Fibroblast of skin of left biceps (primary cell): ENCODE measurements around the gene SLC30A2.

Experiments used
- DNase-seq, 2 experiments: peaks; one replicate each; pipeline ENCODE4 v3.0.0-alpha.2; 2013; ENCODE audit warnings: low read depth in 2 of 2

Gene SLC30A2

DNA sequence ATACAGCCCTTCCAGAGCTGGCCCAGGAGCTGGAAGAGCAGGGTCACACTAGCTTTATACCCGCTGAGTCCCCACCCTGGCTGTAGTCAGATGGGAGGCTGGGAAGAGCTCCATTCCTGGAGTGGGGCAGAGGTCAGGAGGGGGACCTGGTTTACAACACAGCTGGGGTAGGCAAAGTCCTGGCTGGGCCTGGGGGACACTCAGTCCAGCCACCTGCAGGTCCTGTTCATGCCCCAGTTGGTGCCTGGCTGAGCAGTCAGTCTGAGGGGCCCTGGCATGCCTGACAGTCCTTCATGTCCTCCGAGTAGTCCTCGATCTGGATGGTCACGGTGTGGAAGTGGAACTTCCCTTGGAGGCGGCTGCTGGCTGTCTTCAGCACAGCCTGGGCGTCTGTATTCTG is 7.0 kb downstream of the SLC30A2 start:
- DNase-seq: no peak

DNA sequence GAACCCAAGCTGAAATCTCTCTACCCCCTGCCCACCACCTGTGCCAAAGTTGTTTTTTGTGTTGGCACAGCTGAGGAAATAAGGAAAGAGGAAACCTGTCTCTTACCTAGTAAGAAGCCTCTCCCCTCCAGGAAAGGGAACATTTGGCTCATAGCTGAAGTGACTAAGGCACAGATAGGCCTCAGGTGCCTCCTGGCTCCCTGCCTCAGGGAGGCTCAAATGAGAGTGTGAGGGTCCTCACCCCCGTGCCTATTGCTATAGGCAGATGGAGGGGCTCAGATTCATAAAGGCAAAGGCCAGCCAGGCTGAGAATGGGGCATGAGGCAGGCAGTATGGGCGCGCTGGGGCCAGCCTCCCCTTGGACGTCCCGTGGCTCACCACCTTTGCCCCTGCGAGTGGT is 7.4 kb downstream of the SLC30A2 start:
- no peak for DNase-seq

- no peak for DNase-seq
Observed at GRCh38 chr1:26037904-26038303, 8.0 kb downstream of the SLC30A2 start.

GRCh38 chr1:26036756-26037281 is 9.1 kb downstream of the SLC30A2 start:
- DNase-seq: no peak

- no peak for DNase-seq
Observed at GRCh38 chr1:26035959-26036755, 9.8 kb downstream of the SLC30A2 start.

DNA sequence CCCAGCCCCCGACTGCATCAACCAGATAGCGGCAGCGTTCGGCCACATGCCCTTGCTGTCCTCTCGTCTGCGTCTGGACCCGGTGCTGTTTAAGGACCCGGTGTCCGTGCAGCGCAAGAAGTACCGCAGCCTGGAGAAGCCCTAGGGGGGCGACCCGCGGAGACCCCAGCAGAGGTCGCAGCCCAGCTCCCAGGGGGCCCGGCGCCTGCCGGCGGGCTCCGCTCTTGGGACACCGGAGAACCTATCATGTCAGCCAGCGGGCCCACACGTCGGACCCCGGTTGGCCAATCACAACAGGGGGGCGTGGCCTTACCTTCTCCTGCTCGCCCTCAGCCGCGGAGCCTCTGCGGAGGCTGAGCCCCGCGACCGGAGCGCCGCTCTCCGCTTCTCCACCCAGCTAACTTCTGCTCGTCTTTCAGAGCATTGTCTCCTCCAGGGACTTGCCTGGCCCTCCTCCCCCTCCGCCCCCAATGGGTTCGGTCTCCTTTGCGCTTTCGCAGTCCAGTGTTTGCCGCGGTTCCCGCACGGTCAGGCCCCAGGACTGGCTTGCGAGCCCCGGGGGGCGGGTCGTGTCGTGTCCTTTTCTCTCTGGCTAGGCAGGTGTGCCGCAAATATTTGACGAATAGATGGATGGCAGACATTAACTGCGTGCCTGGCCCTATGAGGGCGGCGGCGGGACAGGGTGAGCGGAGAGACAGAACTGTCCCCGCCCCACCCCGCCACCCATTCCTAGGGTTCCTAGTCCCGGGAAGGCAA is 10.5 kb downstream of the SLC30A2 start:
- DNase-seq: peak; percentile 66 to 69

DNA sequence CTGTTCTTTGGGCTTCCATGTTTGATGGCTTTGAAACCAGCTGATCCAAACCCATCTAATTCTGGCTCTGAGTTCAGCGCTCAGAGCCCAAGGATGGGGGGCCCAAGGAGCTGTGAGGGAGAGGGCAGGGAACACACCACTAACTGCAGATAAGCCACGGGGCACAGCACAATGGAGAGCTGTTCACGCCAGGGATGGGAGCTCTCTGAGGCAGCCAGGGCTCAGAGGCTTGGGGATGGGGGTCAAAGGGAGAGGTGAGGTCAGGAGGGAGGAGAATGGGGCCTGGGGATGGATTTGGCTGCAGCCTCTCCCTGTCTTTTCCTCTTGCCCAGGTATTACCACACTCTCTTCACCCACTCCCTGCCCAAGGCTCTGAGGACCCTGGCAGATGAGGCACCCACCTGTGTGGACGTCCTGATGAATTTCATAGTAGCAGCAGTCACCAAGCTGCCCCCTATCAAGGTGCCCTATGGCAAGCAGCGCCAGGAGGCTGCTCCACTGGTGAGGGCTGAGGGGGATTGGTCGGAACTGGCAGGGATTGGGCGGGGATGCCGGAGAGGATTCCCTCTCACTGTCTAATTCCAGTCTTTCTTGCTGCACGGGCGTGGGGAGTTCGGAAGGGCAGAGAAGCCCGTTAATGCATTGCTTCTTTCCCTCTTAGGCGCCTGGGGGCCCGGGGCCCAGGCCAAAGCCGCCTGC is 11.3 kb downstream of the SLC30A2 start:
- no peak for DNase-seq

GRCh38 chr1:26032656-26033357 is 13.1 kb downstream of the SLC30A2 start:
- no peak for DNase-seq

GRCh38 chr1:26031611-26032220 is 14.2 kb downstream of the SLC30A2 start:
- DNase-seq: no peak

GRCh38 chr1:26031196-26031595 is 14.7 kb downstream of the SLC30A2 start:
- DNase-seq: no peak

- no peak for DNase-seq
Observed at GRCh38 chr1:26029864-26030481, 15.9 kb downstream of the SLC30A2 start.

- DNase-seq: no peak
Observed at GRCh38 chr1:26029054-26029863, 16.7 kb downstream of the SLC30A2 start.

DNA sequence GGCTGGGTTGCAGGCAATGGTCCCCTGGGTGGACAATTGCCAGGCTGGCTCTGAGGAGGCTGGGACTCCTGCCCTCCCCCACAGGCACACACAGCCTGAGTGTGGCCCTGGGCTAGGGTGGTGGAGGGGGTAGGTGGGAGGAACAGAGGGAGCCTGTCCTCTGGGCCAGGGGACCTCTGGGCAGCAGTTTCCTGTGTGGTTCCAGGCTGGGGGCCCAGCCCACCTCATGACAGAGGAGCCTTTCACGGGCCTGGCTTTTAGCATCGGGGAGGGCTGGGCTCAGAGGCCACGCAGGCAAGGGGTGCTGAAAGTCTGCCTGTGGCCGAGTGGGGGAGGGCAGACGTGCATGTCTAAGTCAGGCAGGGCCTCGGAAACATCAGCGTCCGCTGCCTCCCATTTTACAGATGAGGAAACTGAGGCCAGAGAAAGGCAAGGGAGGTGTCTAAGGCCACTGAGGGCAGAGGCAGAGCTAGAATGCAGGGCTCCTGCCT is 17.4 kb downstream of the SLC30A2 start:
- no peak for DNase-seq

- no peak for DNase-seq
Observed at GRCh38 chr1:26027716-26028489, 18.0 kb downstream of the SLC30A2 start.

DNA sequence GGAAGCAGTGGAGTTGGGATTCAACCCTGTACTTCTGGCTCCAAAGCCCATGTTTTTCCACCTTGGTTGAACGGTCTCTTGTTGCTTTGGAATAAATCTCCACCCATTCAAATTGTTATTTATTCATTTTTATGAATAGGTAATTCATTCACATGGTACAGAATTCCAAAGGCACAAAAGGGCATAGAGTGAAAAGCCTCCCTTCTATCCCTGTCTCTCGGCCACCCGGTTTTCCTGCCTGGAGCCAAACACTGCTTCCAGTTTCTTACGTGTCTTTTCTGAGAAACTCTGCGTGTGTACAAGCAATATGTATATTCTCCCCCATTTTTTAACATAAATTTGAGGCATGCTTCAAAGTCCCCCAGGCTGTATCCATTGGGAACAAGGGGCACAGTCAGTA is 20.4 kb downstream of the SLC30A2 start:
- DNase-seq: no peak

DNA sequence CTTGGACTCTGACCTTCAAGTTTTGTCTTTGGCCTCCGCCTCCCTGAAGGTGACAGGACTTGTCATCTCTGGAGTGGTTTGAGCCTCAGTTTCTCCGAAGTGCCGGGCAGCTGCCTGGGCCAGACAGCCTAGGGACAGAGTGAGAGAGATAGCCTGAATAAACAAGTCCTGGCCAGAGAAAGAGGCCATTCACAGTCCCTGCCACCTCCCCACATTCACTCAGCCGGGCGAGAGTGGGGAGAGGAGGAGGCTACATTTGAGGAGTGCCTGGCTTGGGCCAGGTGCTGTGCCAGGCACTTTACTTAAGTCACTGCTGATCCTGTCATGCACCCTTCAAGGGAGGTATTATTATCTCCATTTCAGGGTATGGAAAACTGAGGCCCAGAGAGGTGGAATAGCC is 20.9 kb downstream of the SLC30A2 start:
- no peak for DNase-seq

- DNase-seq: no peak
Observed at GRCh38 chr1:26023826-26024225, 22.1 kb downstream of the SLC30A2 start.

DNA sequence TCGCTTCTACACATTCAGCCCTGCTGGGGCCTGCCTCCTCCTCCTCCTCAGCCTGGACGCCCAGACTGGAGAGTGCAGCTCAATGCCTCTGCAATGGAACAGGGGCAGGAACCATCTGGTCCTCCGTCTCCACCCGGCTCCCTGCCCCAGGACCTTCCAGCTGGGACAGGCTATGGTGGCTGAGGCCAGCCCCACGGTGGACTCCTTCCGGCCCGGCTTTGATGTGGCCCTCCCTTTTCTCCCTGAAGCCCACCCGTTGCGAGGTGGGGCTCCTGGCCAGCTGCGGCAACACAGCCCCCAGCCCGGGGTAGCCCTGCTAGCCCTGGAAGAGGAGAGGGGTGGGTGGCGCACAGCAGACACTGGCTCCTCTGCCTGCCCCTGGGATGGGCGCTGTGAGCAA is 22.9 kb downstream of the SLC30A2 start:
- no peak for DNase-seq

DNA sequence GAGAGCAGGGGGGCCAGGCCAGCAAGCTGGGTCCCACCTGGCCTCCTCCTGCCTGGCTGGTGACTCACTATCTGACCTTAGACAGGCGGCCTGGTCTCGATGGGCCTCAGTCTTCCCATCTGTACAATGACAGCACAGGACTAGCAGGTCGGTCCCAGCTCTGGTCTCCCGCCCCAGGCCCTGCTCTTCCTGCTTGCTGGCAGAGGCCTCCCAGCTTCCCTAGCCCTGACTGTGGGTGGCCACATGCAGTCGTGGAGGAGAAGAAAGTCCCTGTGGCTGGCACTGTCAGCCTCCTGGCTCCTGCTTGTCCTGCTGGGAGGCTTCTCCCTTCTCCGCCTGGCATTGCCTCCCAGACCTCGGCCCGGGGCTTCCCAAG is 23.5 kb downstream of the SLC30A2 start:
- no peak for DNase-seq
